HepG2 (cell line): ENCODE data around the gene TOR4A. TPM values are rescaled to one million over a fixed set of nuclear protein-coding genes. Genes with fewer than 3 reads are reported as not detected.

Experiments used
- ERF ChIP-seq: IDR thresholded peaks from 2 replicates; pipeline ENCODE4 v1.6.1; 2018; ENCODE audit warnings: missing biosample characterization, missing genetic modification reagents
- HOXA9 ChIP-seq: sonication (generic); formaldehyde crosslinking; IDR thresholded peaks from 2 replicates; pipeline ENCODE4 v1.8.1; 2022; ENCODE audit warnings: missing genetic modification reagents, mild to moderate bottlenecking, moderate library complexity, borderline replicate concordance
- MTERF4 ChIP-seq: sonication (generic); formaldehyde crosslinking; IDR thresholded peaks from 2 replicates; pipeline ENCODE4 v1.8.0; 2023; ENCODE audit warnings: mild to moderate bottlenecking, missing genetic modification reagents
- MXD3 ChIP-seq: IDR thresholded peaks from 2 replicates; pipeline ENCODE4 v1.6.1; 2016; ENCODE audit warnings: mild to moderate bottlenecking, missing biosample characterization, missing genetic modification reagents
- NKX3-1 ChIP-seq: sonication (generic); formaldehyde crosslinking; IDR thresholded peaks from 2 replicates; pipeline ENCODE4 v1.5.0; 2020; ENCODE audit warnings: missing genetic modification reagents
- NR3C1 ChIP-seq: sonication (generic); formaldehyde crosslinking; IDR thresholded peaks from 2 replicates; pipeline ENCODE4 v1.4.0; 2020; ENCODE audit warnings: missing genetic modification reagents
- RBAK ChIP-seq: sonication (generic); formaldehyde crosslinking; IDR thresholded peaks from 2 replicates; pipeline ENCODE4 v1.5.1; 2020; ENCODE audit warnings: mild to moderate bottlenecking, missing genetic modification reagents
- RBM39 ChIP-seq: fragments of 200-400 bp; formaldehyde crosslinking; IDR thresholded peaks from one replicate; pipeline ENCODE4 v1.6.1; 2018; ENCODE audit warnings: antibody characterized with exemption, mild to moderate bottlenecking, low read depth, low read length; ENCODE audit not compliant: poor library complexity, severe bottlenecking
- REL ChIP-seq: sonication (generic); formaldehyde crosslinking; conservative IDR thresholded peaks from 2 replicates; pipeline ENCODE4 v1.8.0; 2022; ENCODE audit warnings: mild to moderate bottlenecking, missing genetic modification reagents, moderate library complexity
- THRA ChIP-seq: sonication (generic); formaldehyde crosslinking; IDR thresholded peaks from 2 replicates; pipeline ENCODE4 v1.4.0; 2020; ENCODE audit warnings: missing genetic modification reagents, borderline replicate concordance
- ZBTB38 ChIP-seq: sonication (generic); formaldehyde crosslinking; IDR thresholded peaks from 2 replicates; pipeline ENCODE4 v1.5.1; 2020; ENCODE audit warnings: mild to moderate bottlenecking, missing genetic modification reagents
- ZFY ChIP-seq: sonication (generic); formaldehyde crosslinking; IDR thresholded peaks from 2 replicates; pipeline ENCODE4 v1.4.0; 2020; ENCODE audit warnings: missing genetic modification reagents
- ZNF142 ChIP-seq: sonication (generic); formaldehyde crosslinking; IDR thresholded peaks from 2 replicates; pipeline ENCODE4 v1.4.0; 2020; ENCODE audit warnings: missing genetic modification reagents
- ZNF263 ChIP-seq: sonication (generic); formaldehyde crosslinking; IDR thresholded peaks from 2 replicates; pipeline ENCODE4 v1.4.0; 2020; ENCODE audit warnings: missing genetic modification reagents
- ZNF333 ChIP-seq: sonication (generic); formaldehyde crosslinking; IDR thresholded peaks from 2 replicates; pipeline ENCODE4 v1.4.0; 2020; ENCODE audit warnings: mild to moderate bottlenecking, missing genetic modification reagents, borderline replicate concordance
- ZNF460 ChIP-seq: sonication (generic); formaldehyde crosslinking; IDR thresholded peaks from 2 replicates; pipeline ENCODE4 v1.5.1; 2020; ENCODE audit warnings: missing genetic modification reagents, mild to moderate bottlenecking, borderline replicate concordance
- ZNF510 ChIP-seq: sonication (generic); formaldehyde crosslinking; IDR thresholded peaks from 2 replicates; pipeline ENCODE4 v1.4.0; 2020; ENCODE audit warnings: low read depth, mild to moderate bottlenecking, missing genetic modification reagents
- ZNF546 ChIP-seq: sonication (generic); formaldehyde crosslinking; conservative IDR thresholded peaks from 2 replicates; pipeline ENCODE4 v1.8.1; 2023; ENCODE audit warnings: mild to moderate bottlenecking, missing genetic modification reagents
- ZNF616 ChIP-seq: sonication (generic); formaldehyde crosslinking; IDR thresholded peaks from 2 replicates; pipeline ENCODE4 v1.5.0; 2020; ENCODE audit warnings: low read depth, mild to moderate bottlenecking, missing genetic modification reagents
- polyA plus RNA-seq, 8 experiments: library from polyadenylated mRNA; depleted of rRNA in 3 of 8; stranded (reverse) in 7 of 8; unstranded in 1 of 8; fragments of >200 nt; fragmentation: Illumina TruSeq in 4 of 8; extraction: Trizol in 4 of 8; gene quantifications; 2 replicates each; pipeline versions ENCODE4 v1.2.1 to v1.2.3, GENCODE V29; 2011 to 2016; ENCODE audit warnings: low read depth in 4 of 8, missing spikeins in 1 of 8, mixed read lengths in 1 of 8; ENCODE audit not compliant: insufficient read depth in 1 of 8
- total RNA-seq, 5 experiments: library from RNA; depleted of rRNA; stranded (reverse); fragments of >200 nt; fragmentation: Illumina TruSeq; extraction: Trizol; gene quantifications; 2 replicates each; pipeline ENCODE4 v1.2.3, GENCODE V29; 2016; ENCODE audit warnings: low read depth in 1 of 5

The TOR4A gene
- total and polyA plus RNA-seq, 2 of the 13 experiments (the other 11 are each of a cell fraction or from before 2014, with no cell fraction given), result 11.1 to 14.2 TPM

- 0 out of 2 replicates have a peak, but pooled peaks have one; percentile 44 for TF ChIP-seq MTERF4
- no peak for TF ChIP-seq ZNF460 (CRISPR knock-in tag)
- peak; percentile 71 for TF ChIP-seq ZFY
- peak; percentile 58 for TF ChIP-seq RBM39
- TF ChIP-seq NKX3-1 (CRISPR knock-in tag), result peak; percentile 43; the same call in 1 of the 2 replicates
- TF ChIP-seq REL, result 0 out of 2 replicates have a peak, but pooled peaks have one; percentile 54
- peak; percentile 67 for TF ChIP-seq ZNF142 (CRISPR knock-in tag)
- no peak for TF ChIP-seq RBAK (CRISPR knock-in tag)
- 0 out of 2 replicates have a peak, but pooled peaks have one; percentile 12 for TF ChIP-seq HOXA9 (CRISPR knock-in tag)
- no peak for TF ChIP-seq ZNF510
- TF ChIP-seq ZNF333 (CRISPR knock-in tag), result no peak
- peak; percentile 20; the same call in 1 of the 2 replicates for TF ChIP-seq ZNF263
- 0 out of 2 replicates have a peak, but pooled peaks have one; percentile 21 for TF ChIP-seq ZBTB38 (CRISPR knock-in tag)
- TF ChIP-seq ZNF546, result no peak
- no peak for TF ChIP-seq THRA (CRISPR knock-in tag)
- peak; percentile 74; the same call in 1 of the 2 replicates for TF ChIP-seq MXD3 (CRISPR knock-in tag)
- 0 out of 2 replicates have a peak, but pooled peaks have one; percentile 31 for TF ChIP-seq ZNF616 (CRISPR knock-in tag)
- TF ChIP-seq NR3C1, result no peak
- 0 out of 2 replicates have a peak, but pooled peaks have one; percentile 11 for TF ChIP-seq ERF (CRISPR knock-in tag)
Observed at GRCh38 chr9:137301081-137301947, 23.8 kb downstream of the TOR4A start (continued).
